GM18861 (cell line): Measurements from ENCODE around the gene ITGB6.
"Not testable (repeated sequence)": the region's sequence is repeated elsewhere in the genome, so short reads cannot be mapped to it uniquely, and the experiment has no call there.

Experiments used
- ATAC-seq: cut with Tn5 transposase; IDR thresholded peaks from one replicate; pipeline ENCODE4 v1.9.1; 2021; ENCODE audit not compliant: unreplicated experiment

The ITGB6 gene

DNA sequence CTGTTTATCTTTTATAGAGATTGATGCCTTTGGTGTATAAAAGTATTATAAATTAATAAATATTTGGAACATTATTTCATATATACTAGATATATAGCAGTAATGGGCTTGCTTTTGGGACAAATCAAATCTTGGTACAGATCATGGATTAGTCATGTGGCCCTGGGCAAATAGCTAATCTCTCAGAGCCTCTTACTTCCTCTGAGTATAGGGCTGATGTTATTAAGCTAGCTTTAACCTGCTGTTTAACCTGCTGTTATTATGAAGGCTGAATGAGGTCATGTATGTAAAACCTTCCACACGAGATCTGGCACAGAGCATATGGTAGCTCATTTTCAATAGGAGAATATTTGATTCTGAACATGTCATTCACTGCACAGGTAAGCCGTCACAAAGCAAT is 5.7 kb downstream of the ITGB6 start:
- ATAC-seq, result no peak

DNA sequence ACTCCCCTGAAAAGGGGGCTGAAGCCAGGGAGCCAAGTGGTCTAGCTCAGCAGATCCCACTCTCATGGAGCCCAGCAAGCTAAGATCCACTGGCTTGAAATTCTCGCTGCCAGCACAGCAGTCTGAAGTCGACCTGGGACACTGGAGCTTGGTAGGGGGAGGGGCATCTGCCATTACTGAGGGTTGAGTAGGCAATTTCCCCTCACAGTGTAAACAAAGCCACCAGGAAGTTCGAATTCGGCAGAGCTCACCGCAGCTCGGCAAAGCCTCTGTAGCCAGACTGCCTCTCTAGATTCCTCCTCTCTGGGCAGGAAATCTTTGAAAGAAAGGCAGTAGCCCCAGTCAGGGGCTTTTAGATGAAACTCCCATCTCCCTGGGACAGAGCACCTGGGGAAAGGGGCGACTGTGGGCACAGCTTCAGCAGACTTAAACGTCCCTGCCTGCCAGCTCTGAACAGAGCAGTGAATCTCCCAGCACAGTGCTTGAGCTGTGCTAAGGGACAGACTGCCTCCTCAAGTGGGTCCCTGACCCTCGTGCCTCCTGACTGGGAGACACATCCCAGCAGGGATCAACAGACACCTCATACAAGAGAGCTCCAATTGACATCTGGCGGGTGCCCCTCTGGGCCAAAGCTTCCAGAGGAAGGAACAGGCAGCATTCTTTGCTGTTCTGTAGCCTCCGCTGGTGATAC is 18.8 kb downstream of the ITGB6 start:
- not testable (repeated sequence) for ATAC-seq

DNA sequence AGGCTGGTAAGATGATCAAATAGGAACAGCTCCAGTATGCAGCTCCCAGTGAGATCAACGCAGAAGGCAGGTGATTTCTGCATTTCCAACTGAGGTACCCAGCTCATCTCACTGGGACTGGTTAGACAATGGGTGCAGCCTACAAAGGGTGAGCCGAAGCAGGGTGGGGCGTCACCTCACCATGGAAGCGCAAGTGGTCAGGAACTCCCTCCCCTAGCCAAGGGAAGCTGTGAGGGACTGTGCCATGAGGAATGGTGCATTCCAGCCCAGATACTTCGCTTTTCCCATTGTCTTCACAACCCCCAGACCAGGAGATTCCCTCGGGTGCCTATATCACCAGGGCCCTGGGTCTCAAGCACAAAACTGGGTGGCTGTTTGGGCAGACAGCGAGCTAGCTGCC is 19.4 kb downstream of the ITGB6 start:
- not testable (repeated sequence) for ATAC-seq

DNA sequence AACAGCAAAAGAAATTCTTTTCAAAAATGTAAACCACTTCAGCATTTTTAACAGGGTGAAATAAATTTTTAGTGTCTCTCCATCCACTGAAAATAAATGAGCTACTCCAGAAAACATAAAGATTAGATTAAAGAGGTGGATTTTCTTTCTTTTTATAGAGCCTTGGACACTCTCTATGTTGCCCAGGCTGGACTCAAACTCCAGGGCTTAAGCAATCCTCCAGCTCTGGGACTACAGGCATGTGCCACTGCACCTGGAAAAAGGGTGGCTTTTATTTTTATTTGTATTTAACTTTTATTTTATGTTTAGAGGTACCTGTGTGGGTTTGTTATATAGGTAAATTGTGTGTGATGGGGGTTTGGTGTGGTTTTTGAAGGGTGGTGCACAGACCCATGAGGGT is 19.9 kb downstream of the ITGB6 start:
- ATAC-seq, result no peak

DNA sequence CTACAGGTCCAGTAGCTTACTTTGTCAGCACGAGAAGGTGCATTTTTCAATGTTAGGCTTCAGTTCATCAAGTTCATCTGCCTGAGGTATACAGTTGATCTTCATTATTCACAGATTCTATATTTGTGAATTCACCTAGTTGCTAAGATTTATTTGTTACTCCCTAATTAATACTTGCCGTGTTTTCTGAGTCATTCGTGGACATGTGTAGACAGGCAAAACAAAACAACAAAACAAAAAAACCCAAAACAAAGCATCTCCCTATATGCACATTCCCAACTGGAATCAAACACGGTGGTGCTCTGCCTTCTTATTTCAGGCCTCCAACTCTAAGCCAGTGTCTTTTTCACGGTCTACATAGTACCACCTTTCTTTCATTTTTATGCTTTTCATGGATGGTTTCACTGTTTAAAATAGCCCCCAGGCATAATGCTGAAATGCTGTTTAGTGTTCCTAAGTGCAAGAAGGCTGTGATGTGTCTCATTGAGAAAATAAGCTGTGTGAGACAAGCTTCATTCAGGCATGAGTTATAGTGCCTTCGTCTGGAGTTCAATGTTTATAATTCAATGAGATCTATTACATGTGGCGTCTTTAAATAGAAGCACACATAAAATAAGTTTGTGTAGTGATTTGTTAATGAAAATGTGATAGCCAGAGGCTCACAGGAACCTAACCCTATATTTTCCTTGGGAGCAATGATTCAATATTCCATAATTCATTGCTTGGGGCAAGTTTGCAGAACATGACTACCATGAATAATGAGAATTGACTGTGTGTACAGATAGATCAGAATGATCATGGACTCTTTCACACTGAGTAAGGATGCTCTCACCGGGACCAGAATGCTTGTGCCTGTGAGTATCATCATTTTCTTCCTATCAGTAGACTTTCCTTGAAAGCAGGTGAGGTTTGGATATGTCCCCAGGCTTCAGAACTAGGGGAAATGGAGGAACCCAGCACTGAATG is 24.6 kb downstream of the ITGB6 start:
- no peak for ATAC-seq

DNA sequence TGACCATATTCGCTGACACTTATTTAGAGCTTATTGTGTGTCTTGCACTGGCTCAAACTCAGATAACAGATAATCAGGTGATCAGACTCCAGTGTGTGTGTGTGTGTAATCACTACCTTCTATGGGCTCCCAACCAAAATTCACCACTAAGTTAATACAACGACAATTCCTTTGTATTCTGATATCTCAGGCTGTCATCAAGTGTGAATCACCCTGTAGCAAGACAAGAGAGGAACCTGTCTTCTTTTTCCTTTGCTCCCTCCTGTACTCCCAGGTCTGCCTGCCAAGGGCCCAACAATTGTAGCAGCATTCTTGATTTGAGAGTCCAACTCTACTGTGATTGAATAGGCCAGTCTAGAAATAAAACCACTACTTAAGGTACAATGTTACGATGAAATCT is 25.8 kb downstream of the ITGB6 start:
- ATAC-seq, result no peak

DNA sequence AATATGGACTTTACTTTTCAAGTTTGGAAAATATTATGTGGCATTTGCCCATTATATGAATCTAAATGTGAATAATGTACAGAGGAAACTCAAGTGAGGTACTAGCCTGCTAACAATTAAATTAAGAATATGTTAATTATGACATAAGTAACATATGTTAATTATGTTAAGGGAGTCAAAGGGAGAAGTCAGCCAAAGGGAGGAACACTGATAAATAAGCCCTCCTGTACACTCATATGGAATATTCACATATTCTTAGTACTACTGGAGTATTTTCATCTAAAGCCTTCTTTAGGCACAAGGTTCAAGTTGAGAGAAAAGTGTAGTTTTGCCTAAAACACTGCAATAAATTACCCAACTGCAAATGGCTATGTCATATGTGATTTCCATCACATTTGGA is 30.1 kb downstream of the ITGB6 start:
- no peak for ATAC-seq

DNA sequence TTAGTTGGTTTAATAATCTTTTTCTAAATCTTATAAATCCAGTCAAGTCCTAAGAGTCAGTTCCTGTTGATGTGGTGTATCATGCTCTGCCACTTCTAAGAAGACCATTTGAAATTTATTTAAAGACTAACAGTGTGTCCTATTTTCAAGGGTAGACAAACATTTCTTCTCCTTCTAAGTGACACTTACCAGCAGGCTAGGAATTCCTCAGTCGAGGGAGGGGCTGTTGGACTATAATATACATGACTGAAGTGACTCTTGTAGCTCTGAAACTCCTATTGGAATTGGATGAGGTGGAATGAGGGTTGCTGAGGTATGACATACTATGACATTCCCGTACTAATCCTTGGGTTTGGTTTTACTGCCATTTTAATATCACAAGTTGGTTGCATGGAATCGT is 30.6 kb downstream of the ITGB6 start:
- no peak for ATAC-seq

DNA sequence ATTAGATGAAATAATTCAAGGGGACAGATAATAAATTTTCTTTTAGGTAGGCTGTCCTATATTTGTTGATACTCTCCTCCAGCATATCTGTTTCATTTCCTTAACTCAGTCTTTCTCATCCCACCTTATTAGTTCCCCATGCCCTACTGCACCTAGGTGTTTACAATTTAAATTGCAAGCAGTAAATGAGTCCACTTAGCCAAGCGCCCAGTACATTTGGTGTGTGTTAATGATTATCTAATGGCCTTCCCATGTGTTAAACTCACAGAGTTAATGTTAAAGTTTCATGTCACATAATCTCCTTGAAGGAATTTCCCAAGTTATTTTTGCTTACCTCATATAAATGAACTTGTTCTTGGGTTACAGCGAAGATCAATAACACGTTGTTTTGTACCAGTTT is 31.2 kb downstream of the ITGB6 start:
- no peak for ATAC-seq

DNA sequence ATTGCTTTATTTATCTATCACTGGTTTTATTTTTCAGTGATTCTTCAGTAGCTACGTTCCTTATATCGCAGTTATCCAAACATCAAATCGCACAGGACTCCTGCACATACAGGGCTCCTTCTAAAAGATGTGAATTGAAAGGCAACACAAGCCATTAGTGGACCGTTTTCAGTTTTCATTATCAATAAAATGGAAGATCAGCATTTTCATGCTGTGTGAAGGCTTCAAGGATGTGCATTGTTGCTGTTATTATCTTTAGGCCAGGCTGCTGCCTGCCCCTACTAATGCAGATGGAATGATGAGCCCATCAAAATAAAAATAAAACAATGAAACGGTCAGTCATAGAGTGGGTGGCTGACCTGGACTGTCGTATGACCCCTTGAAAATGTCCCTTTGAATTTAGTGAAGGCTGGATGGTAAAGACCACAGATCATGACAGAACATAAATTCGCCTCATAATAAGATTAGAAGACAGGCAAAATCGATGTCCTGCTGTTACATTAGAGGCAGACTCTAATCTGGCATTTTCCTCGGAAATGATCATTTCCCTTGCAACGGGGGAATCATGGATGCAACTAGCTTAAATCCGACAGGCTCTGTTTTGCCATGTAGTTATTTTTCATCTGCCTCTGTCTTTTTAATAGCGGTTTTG is 32.9 kb downstream of the ITGB6 start:
- no peak for ATAC-seq

DNA sequence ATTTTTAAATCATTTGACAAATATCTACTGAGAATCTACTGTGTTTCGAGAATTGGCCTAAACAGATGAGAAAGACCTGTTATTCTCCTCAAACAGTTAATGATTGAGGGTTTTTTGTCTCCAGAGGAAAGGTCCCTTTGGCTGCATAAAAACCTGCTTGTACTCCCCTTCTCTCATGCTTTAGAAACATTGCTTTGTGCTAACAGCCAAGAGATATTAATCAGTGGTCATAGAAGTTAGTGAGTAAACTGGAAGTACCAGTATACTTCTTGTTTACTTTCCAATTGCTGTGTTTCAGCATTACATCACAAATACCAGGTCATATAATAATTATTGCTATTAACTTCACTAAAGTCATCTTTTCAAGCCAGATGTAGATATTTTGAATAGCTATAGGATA is 34.1 kb downstream of the ITGB6 start:
- no peak for ATAC-seq

DNA sequence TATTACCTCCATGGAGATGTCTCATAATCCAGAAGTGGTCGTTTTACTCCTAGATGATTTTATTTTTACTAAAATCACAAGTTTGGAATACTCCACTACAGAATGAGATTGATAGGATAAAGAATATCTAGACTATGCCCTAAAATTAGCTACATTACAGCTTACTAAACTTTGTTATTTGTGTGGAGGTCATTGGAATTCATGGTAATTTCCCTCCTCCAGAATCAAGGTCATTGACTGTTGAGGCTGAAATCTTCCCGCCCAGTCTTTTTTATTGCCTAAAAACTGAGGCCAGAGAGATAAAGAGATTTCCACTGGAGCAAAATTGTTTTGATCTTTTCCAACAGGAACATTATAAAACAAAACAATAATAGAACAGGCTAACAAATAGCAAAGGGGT is 35.0 kb downstream of the ITGB6 start:
- ATAC-seq, result no peak

DNA sequence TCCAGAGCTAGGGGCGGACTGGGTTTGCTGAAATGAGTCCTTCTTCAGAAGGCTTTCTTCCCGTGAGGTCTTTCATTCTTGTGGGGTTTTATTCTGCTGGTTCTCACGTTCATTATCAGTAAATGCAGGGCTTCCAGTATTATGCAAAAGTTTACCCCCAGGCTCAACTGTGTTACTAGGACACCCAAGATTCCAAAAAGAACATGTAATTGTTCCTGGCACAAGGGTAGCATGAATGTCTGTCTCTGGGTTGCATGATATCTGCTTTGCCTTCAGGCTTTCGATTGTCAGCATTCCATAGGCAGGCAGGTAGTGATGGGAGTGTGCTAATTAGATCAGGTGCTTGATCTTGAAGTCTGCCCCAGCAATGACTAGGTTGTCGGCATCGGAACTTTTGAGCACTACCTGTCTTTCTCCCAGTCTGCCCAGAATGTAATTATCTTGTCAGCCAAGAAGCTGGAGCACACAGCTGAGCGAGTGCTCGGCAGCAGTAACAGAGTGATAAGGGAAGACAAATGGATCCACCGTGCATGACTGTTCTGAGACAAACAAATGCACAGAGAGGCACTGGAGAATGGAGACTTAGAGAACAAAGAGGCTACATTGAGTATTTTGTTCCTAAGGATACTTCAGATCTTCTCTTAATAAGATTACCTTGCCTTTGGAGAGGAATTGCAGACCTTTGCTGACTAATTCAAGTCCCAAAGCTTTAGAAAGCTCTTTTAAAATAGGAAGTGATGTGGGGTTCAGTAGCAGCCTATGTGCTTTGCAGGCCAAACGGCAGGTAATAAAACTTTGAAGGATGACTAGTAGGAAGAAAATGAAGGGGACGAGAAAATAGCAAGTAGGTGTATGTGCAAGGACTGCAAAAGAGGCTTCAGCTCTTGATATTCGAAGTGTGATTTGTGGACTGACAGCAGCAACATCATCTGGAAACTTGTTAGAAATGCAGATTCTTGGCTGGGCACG is 41.9 kb downstream of the ITGB6 start:
- no peak for ATAC-seq

DNA sequence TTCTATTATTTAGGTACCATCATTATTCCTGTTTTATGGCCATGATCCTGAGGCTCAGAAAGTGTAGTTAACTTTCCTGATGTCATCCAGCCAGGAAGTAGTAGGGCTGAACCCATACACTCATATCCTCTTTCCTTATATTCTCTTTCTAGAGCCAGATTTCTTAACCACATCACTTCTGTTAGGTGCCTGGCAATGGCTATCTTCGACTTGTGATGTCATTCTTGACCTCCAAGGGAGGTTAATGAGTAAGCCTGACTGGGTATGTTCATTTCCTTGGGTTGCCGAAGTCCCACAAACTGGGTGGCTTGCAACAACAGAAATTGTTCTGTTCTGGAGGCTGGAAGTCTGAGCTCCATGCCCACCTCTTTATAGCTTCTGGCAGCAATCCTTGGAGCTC is 43.4 kb downstream of the ITGB6 start:
- ATAC-seq, result no peak

DNA sequence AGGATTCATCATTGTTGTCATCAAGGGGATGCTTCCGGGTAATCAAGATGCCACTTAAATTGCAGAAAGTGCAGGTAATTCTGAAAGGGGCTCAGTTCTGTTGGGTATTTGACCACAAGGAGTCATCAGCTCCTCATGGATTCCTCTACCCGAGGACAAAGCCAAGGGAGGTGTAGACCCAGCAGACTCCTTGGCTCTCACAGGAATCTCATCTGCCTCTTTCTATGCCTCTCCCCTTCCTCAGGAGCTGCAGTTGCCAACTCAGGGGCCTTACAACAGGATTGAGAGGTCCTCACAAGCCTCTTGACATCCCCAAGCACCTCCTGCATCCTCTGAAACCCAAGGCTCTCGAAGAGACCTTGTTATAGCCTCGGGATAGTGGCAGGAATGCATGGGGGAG is 44.0 kb downstream of the ITGB6 start:
- no peak for ATAC-seq

DNA sequence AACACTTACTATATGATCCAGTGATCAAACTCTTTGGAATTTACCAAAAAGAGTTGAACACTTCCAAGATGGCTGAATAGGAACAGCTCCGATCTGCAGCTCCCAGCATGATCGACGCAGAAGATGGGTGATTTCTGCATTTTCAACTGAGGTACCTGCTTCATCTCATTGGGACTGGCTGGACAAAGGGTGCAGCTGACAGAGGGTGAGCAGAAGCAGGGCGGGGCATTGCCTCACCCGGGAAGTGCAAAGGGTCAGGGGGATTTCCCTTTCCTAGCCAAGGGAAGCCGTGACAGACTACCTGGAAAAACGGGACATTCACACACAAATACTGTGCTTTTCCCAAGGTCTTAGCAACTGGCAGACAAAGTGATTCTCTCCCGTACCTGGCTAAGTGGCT is 51.7 kb downstream of the ITGB6 start:
- not testable (repeated sequence) for ATAC-seq

DNA sequence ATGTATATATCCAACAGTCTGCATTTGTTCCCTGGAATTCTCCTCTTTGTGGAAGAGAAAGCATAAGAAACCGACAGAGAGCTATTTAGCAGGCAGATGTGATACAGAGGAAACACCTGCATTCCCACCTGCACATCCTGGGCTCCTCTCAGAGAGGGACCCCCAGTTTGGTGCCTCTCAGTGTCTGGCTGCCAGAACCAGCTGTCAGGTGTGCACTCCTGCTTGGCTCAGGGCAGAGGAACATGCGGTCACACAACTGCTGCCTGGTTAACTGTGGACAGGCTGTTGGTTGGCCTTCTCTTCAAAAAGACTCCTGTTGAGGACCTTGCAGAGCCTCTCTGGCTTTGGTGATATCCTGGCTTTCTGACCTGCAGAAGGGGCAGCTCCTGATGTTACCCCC is 54.6 kb downstream of the ITGB6 start:
- ATAC-seq, result no peak

DNA sequence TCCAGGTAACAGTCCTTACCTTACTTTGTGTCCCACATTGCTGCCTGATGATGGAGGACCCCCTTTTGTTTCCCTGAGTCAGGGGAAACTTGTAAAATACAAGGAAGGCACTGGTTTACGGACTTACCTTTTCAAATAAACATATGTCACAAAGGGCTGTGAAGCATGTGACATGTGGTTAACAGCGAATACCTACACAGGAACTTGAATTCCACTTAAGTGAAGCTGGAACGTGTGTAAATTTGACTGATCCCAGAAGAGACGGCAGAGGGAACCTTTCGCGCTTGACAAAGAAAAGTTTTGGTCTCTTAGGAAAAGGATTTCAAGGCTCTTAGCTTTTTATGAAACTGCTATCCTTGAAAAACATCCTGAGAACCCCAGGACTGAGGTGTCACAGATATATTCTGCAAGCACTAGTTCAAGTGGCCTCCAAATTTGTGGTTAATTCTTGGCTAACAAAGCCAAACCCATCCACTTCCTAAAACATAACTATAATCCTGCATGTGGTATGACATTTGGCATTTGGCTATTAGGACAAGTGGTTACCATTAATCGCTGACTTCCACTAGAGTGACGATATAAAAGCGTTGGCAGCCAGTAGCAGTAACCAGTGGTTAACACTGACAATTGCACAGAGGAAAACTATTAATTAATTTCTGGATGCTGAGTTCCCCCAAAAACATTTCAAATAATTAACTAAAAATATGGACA is 55.6 kb downstream of the ITGB6 start:
- no peak for ATAC-seq

DNA sequence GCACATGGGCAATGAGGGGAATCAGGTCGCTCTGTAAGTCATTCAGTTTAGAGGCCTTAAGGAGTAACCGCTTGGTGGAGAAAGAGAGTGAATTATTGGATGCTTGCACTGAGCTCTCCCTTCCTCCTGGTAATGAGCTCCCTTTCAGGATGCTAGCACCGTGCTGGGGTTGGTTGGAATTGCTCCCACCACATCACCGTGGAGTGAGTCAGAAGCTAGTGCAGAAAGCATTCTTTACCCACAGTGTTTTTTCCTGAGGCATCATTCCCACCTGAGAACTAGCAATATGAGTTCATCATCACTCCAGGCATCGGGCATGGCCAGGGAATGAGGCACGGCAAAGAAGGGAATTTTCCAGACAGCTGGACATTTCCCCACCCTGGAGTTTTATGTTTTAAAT is 57.6 kb downstream of the ITGB6 start:
- ATAC-seq, result no peak

DNA sequence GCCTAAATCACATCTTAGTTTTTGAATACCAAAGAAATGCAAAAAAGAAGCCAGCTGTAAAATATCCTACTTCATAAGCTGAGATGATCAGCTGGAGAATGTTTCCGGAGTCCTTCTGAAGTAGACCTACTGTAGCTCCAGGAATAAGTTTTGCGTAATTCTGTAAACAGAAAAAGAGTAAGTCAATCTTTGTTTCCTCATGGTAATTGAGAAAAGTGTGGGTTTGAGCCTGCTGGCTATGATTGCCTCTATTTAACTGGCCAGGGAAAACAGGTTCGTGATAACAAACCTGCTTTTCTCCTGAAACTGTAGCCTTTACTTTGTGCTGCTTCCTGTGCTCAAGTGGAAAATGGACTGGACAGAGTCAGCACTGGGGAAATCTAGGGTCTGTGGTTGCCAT is 58.2 kb downstream of the ITGB6 start:
- no peak for ATAC-seq
